ENCODE results near the gene CD93.

The CD93 gene

GRCh38 chr20:23086056-23086566 lies at the start of gene CD93:
TSS of gene CD93 (minus strand) at chr20:23086324. CDS start at chr20:23086192, 132 bp downstream.
- Histone ChIP-seq H3K4me1 (ENCODE audit: insufficient read depth, low read length) (no peaks in the 10 kb centered on the region), H3K36me3 (ENCODE audit: insufficient read depth, low read length) (no peaks in the 10 kb centered on the region), H3K9me3 (ENCODE audit: control insufficient read depth, insufficient read depth, low read length) (no peaks in the 10 kb centered on the region), H3K9ac (ENCODE audit: low read depth, low read length) (no peak within 1 kb of the TSS)

- no peaks in the 10 kb centered on the region for H3K4me1 ChIP-seq (ENCODE audit: insufficient read depth, low read length)
- H3K9ac ChIP-seq (ENCODE audit: low read depth, low read length) = no peak overlapping the region
- H3K36me3 ChIP-seq (ENCODE audit: insufficient read depth, low read length) = no peaks in the 10 kb centered on the region
- no peaks in the 10 kb centered on the region for H3K9me3 ChIP-seq (ENCODE audit: control insufficient read depth, insufficient read depth, low read length)
Observed at GRCh38 chr20:23133560-23133998, 47.5 kb upstream of the CD93 start.

GRCh38 chr20:23132930-23133559 lies 46.9 kb upstream of the CD93 start:
- H3K4me1 ChIP-seq (ENCODE audit: insufficient read depth, low read length) = no peaks in the 10 kb centered on the region
- H3K9me3 ChIP-seq (ENCODE audit: control insufficient read depth, insufficient read depth, low read length) = no peaks in the 10 kb centered on the region
- no peaks in the 10 kb centered on the region for H3K36me3 ChIP-seq (ENCODE audit: insufficient read depth, low read length)
- no peak overlapping the region for H3K9ac ChIP-seq (ENCODE audit: low read depth, low read length)

GRCh38 chr20:23132293-23132929 lies 46.3 kb upstream of the CD93 start:
- no peaks in the 10 kb centered on the region for H3K36me3 ChIP-seq (ENCODE audit: insufficient read depth, low read length)
- no peaks in the 10 kb centered on the region for H3K4me1 ChIP-seq (ENCODE audit: insufficient read depth, low read length)
- no peaks in the 10 kb centered on the region for H3K9me3 ChIP-seq (ENCODE audit: control insufficient read depth, insufficient read depth, low read length)
- H3K9ac ChIP-seq (ENCODE audit: low read depth, low read length) = no peak overlapping the region

GRCh38 chr20:23131766-23132165 lies 45.6 kb upstream of the CD93 start:
- no peaks in the 10 kb centered on the region for H3K4me1 ChIP-seq (ENCODE audit: insufficient read depth, low read length)
- no peaks in the 10 kb centered on the region for H3K9me3 ChIP-seq (ENCODE audit: control insufficient read depth, insufficient read depth, low read length)
- H3K36me3 ChIP-seq (ENCODE audit: insufficient read depth, low read length) = no peaks in the 10 kb centered on the region
- H3K9ac ChIP-seq (ENCODE audit: low read depth, low read length) = no peak overlapping the region

- no peaks in the 10 kb centered on the region for H3K4me1 ChIP-seq (ENCODE audit: insufficient read depth, low read length)
- no peak overlapping the region for H3K9ac ChIP-seq (ENCODE audit: low read depth, low read length)
- H3K9me3 ChIP-seq (ENCODE audit: control insufficient read depth, insufficient read depth, low read length) = no peaks in the 10 kb centered on the region
- H3K36me3 ChIP-seq (ENCODE audit: insufficient read depth, low read length) = no peaks in the 10 kb centered on the region
Observed at GRCh38 chr20:23130622-23131140, 44.6 kb upstream of the CD93 start.

- H3K9me3 ChIP-seq (ENCODE audit: control insufficient read depth, insufficient read depth, low read length) = no peaks in the 10 kb centered on the region
- H3K4me1 ChIP-seq (ENCODE audit: insufficient read depth, low read length) = no peaks in the 10 kb centered on the region
- no peaks in the 10 kb centered on the region for H3K36me3 ChIP-seq (ENCODE audit: insufficient read depth, low read length)
- no peak overlapping the region for H3K9ac ChIP-seq (ENCODE audit: low read depth, low read length)
Observed at GRCh38 chr20:23129891-23130621, 43.9 kb upstream of the CD93 start.

- no peak overlapping the region for H3K9ac ChIP-seq (ENCODE audit: low read depth, low read length)
- H3K36me3 ChIP-seq (ENCODE audit: insufficient read depth, low read length) = no peaks in the 10 kb centered on the region
- no peaks in the 10 kb centered on the region for H3K4me1 ChIP-seq (ENCODE audit: insufficient read depth, low read length)
- no peaks in the 10 kb centered on the region for H3K9me3 ChIP-seq (ENCODE audit: control insufficient read depth, insufficient read depth, low read length)
Observed at GRCh38 chr20:23129266-23129665, 43.1 kb upstream of the CD93 start.

- H3K36me3 ChIP-seq (ENCODE audit: insufficient read depth, low read length) = no peaks in the 10 kb centered on the region
- H3K9ac ChIP-seq (ENCODE audit: low read depth, low read length) = no peak overlapping the region
- no peaks in the 10 kb centered on the region for H3K9me3 ChIP-seq (ENCODE audit: control insufficient read depth, insufficient read depth, low read length)
- no peaks in the 10 kb centered on the region for H3K4me1 ChIP-seq (ENCODE audit: insufficient read depth, low read length)
Observed at GRCh38 chr20:23128461-23129125, 42.5 kb upstream of the CD93 start.

- H3K4me1 ChIP-seq (ENCODE audit: insufficient read depth, low read length) = no peaks in the 10 kb centered on the region
- H3K36me3 ChIP-seq (ENCODE audit: insufficient read depth, low read length) = no peaks in the 10 kb centered on the region
- H3K9me3 ChIP-seq (ENCODE audit: control insufficient read depth, insufficient read depth, low read length) = no peaks in the 10 kb centered on the region
- no peak overlapping the region for H3K9ac ChIP-seq (ENCODE audit: low read depth, low read length)
Observed at GRCh38 chr20:23127506-23128279, 41.6 kb upstream of the CD93 start.

GRCh38 chr20:23126281-23127061 lies 40.3 kb upstream of the CD93 start:
- H3K9me3 ChIP-seq (ENCODE audit: control insufficient read depth, insufficient read depth, low read length) = no peaks in the 10 kb centered on the region
- no peaks in the 10 kb centered on the region for H3K4me1 ChIP-seq (ENCODE audit: insufficient read depth, low read length)
- H3K36me3 ChIP-seq (ENCODE audit: insufficient read depth, low read length) = no peaks in the 10 kb centered on the region
- H3K9ac ChIP-seq (ENCODE audit: low read depth, low read length) = no peak overlapping the region

GRCh38 chr20:23125625-23126191 lies 39.6 kb upstream of the CD93 start:
- Histone ChIP-seq H3K4me1 (ENCODE audit: insufficient read depth, low read length) (no peaks in the 10 kb centered on the region), H3K9me3 (ENCODE audit: control insufficient read depth, insufficient read depth, low read length) (no peaks in the 10 kb centered on the region), H3K36me3 (ENCODE audit: insufficient read depth, low read length) (no peaks in the 10 kb centered on the region), H3K9ac (ENCODE audit: low read depth, low read length) (no peak overlapping the region)

- H3K9me3 ChIP-seq (ENCODE audit: control insufficient read depth, insufficient read depth, low read length) = no peaks in the 10 kb centered on the region
- H3K4me1 ChIP-seq (ENCODE audit: insufficient read depth, low read length) = no peaks in the 10 kb centered on the region
- no peaks in the 10 kb centered on the region for H3K36me3 ChIP-seq (ENCODE audit: insufficient read depth, low read length)
- H3K9ac ChIP-seq (ENCODE audit: low read depth, low read length) = no peak overlapping the region
Observed at GRCh38 chr20:23125159-23125558, 39.0 kb upstream of the CD93 start.
